Liver (tissue), 3 donors: ENCODE measurements around the gene NPIPA8.
"Not testable (repeated sequence)": the region's sequence is repeated elsewhere in the genome, so short reads cannot be mapped to it uniquely, and the experiment has no call there.

Experiments
- EGR1 ChIP-seq, 2 donors: IDR thresholded peaks; 2 replicates each; pipeline ENCODE4 v1.6.1; 2016 to 2018; ENCODE audit warnings: antibody characterized with exemption in 2 of 2, low read depth in 2 of 2
- GABPA ChIP-seq, 2 donors: IDR thresholded peaks in 1 of 2; conservative IDR thresholded peaks in 1 of 2; 2 replicates each; pipeline ENCODE4 v1.6.1; 2016; ENCODE audit warnings: antibody characterized with exemption in 2 of 2, mild to moderate bottlenecking in 1 of 2, moderate library complexity in 1 of 2
- NR2F2 ChIP-seq: IDR thresholded peaks from 2 replicates; pipeline ENCODE4 v1.6.1; 2016; ENCODE audit warnings: antibody characterized with exemption
- RAD21 ChIP-seq, 2 donors: IDR thresholded peaks; 2 replicates each; pipeline ENCODE4 v1.6.1; 2016; ENCODE audit warnings: antibody characterized with exemption in 2 of 2, mild to moderate bottlenecking in 2 of 2
- REST ChIP-seq: IDR thresholded peaks from 2 replicates; pipeline ENCODE4 v1.6.1; 2016; ENCODE audit warnings: antibody characterized with exemption, mild to moderate bottlenecking
- SP1 ChIP-seq: IDR thresholded peaks from 2 replicates; pipeline ENCODE4 v1.6.1; 2018; ENCODE audit warnings: antibody characterized with exemption, mild to moderate bottlenecking
- TAF1 ChIP-seq: conservative IDR thresholded peaks from 2 replicates; pipeline ENCODE4 v1.6.1; 2016; ENCODE audit warnings: antibody characterized with exemption, mild to moderate bottlenecking
- TF ChIP-seq, protein P1 (sequence below): fragments of 150-350 bp; IDR thresholded peaks from 2 replicates; pipeline ENCODE4 v1.5.1; 2017; ENCODE audit warnings: improper control_type of control experiment, low read depth, low read length; ENCODE audit not compliant: missing input control
- TF ChIP-seq, protein P2 (sequence below): IDR thresholded peaks from 2 replicates; pipeline ENCODE4 v1.6.1; 2016; ENCODE audit warnings: antibody characterized with exemption
- donor health status: healthy.
- donor health status: healthy.

GRCh38 chr16:18347742-18348141 is 11.2 kb upstream of the NPIPA8 start:
- TF ChIP-seq, protein P1, sequence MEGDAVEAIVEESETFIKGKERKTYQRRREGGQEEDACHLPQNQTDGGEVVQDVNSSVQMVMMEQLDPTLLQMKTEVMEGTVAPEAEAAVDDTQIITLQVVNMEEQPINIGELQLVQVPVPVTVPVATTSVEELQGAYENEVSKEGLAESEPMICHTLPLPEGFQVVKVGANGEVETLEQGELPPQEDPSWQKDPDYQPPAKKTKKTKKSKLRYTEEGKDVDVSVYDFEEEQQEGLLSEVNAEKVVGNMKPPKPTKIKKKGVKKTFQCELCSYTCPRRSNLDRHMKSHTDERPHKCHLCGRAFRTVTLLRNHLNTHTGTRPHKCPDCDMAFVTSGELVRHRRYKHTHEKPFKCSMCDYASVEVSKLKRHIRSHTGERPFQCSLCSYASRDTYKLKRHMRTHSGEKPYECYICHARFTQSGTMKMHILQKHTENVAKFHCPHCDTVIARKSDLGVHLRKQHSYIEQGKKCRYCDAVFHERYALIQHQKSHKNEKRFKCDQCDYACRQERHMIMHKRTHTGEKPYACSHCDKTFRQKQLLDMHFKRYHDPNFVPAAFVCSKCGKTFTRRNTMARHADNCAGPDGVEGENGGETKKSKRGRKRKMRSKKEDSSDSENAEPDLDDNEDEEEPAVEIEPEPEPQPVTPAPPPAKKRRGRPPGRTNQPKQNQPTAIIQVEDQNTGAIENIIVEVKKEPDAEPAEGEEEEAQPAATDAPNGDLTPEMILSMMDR = not testable (repeated sequence)
- not testable (repeated sequence) for TF ChIP-seq RAD21 (IDR thresholded peaks at IDR 0.05); REST; EGR1 (IDR thresholded peaks at IDR 0.05; ENCODE audit: low read depth in 2 of 2); GABPA (IDR thresholded peaks at IDR 0.05 in 1 of 2, conservative IDR thresholded peaks at IDR 0.05 in 1 of 2); TAF1; NR2F2; SP1
- TF ChIP-seq, protein P2, sequence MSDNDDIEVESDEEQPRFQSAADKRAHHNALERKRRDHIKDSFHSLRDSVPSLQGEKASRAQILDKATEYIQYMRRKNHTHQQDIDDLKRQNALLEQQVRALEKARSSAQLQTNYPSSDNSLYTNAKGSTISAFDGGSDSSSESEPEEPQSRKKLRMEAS = not testable (repeated sequence)
